GM19193 (cell line): Measurements from ENCODE around the gene FAM222B.

Experiments
- POLR2A ChIP-seq: IDR thresholded peaks from 4 replicates; pipeline ENCODE4 v1.6.1; 2011; ENCODE audit not compliant: insufficient read depth, insufficient read length; ENCODE audit errors: extremely low read depth

FAM222B gene

GRCh38 chr17:28711723-28712031, 130.9 kb downstream of the FAM222B start, which contains the start of gene PROCA1:
TSS of gene PROCA1 (minus strand) at chr17:28711888. CDS start at chr17:28711660, 228 bp downstream.
- no peak for TF ChIP-seq POLR2A

- TF ChIP-seq POLR2A: peak; percentile 62
Measured at GRCh38 chr17:28710861-28711722, 131.5 kb downstream of the FAM222B start.

DNA sequence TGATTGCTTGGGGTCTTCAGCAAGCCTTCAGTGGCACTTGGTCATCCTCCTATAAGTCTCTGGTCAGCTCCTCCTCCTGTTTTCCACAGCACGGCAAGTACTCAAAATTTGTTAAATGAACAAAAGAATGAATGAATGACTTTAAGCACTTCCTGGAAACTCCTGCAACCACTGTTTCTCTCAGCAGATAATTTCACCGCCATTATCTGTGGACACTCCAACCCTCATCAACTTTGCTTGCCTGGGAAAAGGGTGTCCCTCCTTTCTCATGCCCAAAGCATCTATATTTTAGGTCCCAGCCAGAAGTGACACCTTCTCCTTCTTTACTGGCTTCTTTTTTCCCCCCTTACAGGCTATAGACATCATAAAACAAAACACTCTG, 135.3 kb downstream of the FAM222B start:
- no peak for TF ChIP-seq POLR2A

GRCh38 chr17:28706471-28707338, 135.9 kb downstream of the FAM222B start:
- no peak for TF ChIP-seq POLR2A
